H9 (cell line): ENCODE measurements around the gene PEX14. TPM values are rescaled to one million over a fixed set of nuclear protein-coding genes. Genes with fewer than 3 reads are reported as not detected.

Source experiments
- DNase-seq: peaks from one replicate; pipeline ENCODE4 v3.0.0-alpha.2; 2017
- H2AFZ ChIP-seq: one replicate; pipeline ENCODE4 v1.6.1; 2013; ENCODE audit warnings: mild to moderate bottlenecking, low read length, control low read depth, moderate library complexity
- H2AK5ac ChIP-seq: 2 replicates; pipeline ENCODE4 v1.6.1; 2013; ENCODE audit warnings: low read length, control low read depth, mixed read lengths; ENCODE audit not compliant: insufficient read length
- H2BK120ac ChIP-seq: one replicate; pipeline ENCODE4 v1.6.1; 2013; ENCODE audit warnings: low read depth, mild to moderate bottlenecking, low read length, control low read depth, inconsistent platforms; ENCODE audit not compliant: poor library complexity, severe bottlenecking
- H2BK12ac ChIP-seq: 2 replicates; pipeline ENCODE4 v1.6.1; 2013; ENCODE audit warnings: low read length, control low read depth, mixed read lengths, low read depth; ENCODE audit not compliant: insufficient read length
- H2BK15ac ChIP-seq: 2 replicates; pipeline ENCODE4 v1.6.1; 2013; ENCODE audit warnings: low read depth, low read length, control low read depth
- H2BK20ac ChIP-seq: one replicate; pipeline ENCODE4 v1.6.1; 2013; ENCODE audit warnings: low read depth, mild to moderate bottlenecking, low read length, control low read depth, inconsistent platforms; ENCODE audit not compliant: poor library complexity, severe bottlenecking
- H2BK5ac ChIP-seq: 2 replicates; pipeline ENCODE4 v1.6.1; 2013; ENCODE audit warnings: low read length, control low read depth, mixed read lengths; ENCODE audit not compliant: insufficient read length
- H3K14ac ChIP-seq: 2 replicates; pipeline ENCODE4 v1.6.1; 2013; ENCODE audit warnings: low read length, control low read depth; ENCODE audit not compliant: insufficient read depth
- H3K18ac ChIP-seq: 2 replicates; pipeline ENCODE4 v1.6.1; 2013; ENCODE audit warnings: low read depth, mild to moderate bottlenecking, mixed read lengths, low read length, control low read depth; ENCODE audit not compliant: insufficient read length
- H3K23ac ChIP-seq: 2 replicates; pipeline ENCODE4 v1.6.1; 2013; ENCODE audit warnings: low read length, control low read depth, mixed read lengths, low read depth; ENCODE audit not compliant: insufficient read length
- H3K23me2 ChIP-seq: 2 replicates; pipeline ENCODE4 v1.6.1; 2013; ENCODE audit warnings: low read depth, mild to moderate bottlenecking, mixed read lengths, low read length, control low read depth; ENCODE audit not compliant: insufficient read length, poor library complexity, severe bottlenecking
- H3K27ac ChIP-seq: 2 replicates; pipeline ENCODE4 v1.5.1; 2013; ENCODE audit warnings: low read length, control low read depth, mixed read lengths, low read depth; ENCODE audit not compliant: insufficient read length
- H3K27me3 ChIP-seq: 2 replicates; pipeline ENCODE4 v1.6.1; 2013; ENCODE audit warnings: low read length, control low read depth, inconsistent platforms; ENCODE audit not compliant: insufficient read depth
- H3K4ac ChIP-seq: 2 replicates; pipeline ENCODE4 v1.6.1; 2013; ENCODE audit warnings: low read depth, mild to moderate bottlenecking, control low read depth, inconsistent platforms, low read length, moderate library complexity
- H3K4me1 ChIP-seq: 2 replicates; pipeline ENCODE4 v1.6.1; 2013; ENCODE audit warnings: low read length, control low read depth, inconsistent platforms; ENCODE audit not compliant: insufficient read depth
- H3K4me2 ChIP-seq: 2 replicates; pipeline ENCODE4 v1.6.1; 2013; ENCODE audit warnings: low read length, control low read depth, mixed read lengths; ENCODE audit not compliant: insufficient read length, insufficient read depth
- H3K56ac ChIP-seq: 2 replicates; pipeline ENCODE4 v1.6.1; 2013; ENCODE audit warnings: low read depth, mild to moderate bottlenecking, mixed read lengths, low read length, control low read depth; ENCODE audit not compliant: insufficient read length
- H3K79me1 ChIP-seq: 2 replicates; pipeline ENCODE4 v1.6.1; 2013; ENCODE audit warnings: low read depth, mild to moderate bottlenecking, moderate library complexity, low read length, control low read depth, inconsistent platforms; ENCODE audit not compliant: insufficient read depth, poor library complexity, severe bottlenecking
- H3K79me2 ChIP-seq: 2 replicates; pipeline ENCODE4 v1.6.1; 2013; ENCODE audit warnings: low read length, control low read depth, inconsistent platforms; ENCODE audit not compliant: insufficient read depth
- H3K9ac ChIP-seq: 2 replicates; pipeline ENCODE4 v1.6.1; 2013; ENCODE audit warnings: low read length, control low read depth, mixed read lengths; ENCODE audit not compliant: insufficient read length; ENCODE audit errors: extremely low read depth
- H3K9me3 ChIP-seq: one replicate; pipeline ENCODE4 v1.6.1; 2013; ENCODE audit warnings: low read depth, low read length, inconsistent platforms; ENCODE audit not compliant: control insufficient read depth
- H3T11ph ChIP-seq: one replicate; pipeline ENCODE4 v1.6.1; 2013; ENCODE audit warnings: mild to moderate bottlenecking, low read length, control low read depth, inconsistent platforms
- H4K20me1 ChIP-seq: one replicate; pipeline ENCODE4 v1.6.1; 2013; ENCODE audit not compliant: control insufficient read depth, insufficient read length, insufficient read depth
- H4K5ac ChIP-seq: 2 replicates; pipeline ENCODE4 v1.6.1; 2013; ENCODE audit warnings: low read depth, mild to moderate bottlenecking, mixed read lengths, low read length, control low read depth; ENCODE audit not compliant: insufficient read length
- H4K8ac ChIP-seq: replicated peaks from 2 replicates; pipeline ENCODE4 v1.6.1; 2013; ENCODE audit warnings: low read length, control low read depth, mixed read lengths, low read depth; ENCODE audit not compliant: insufficient read length
- H4K91ac ChIP-seq: 2 replicates; pipeline ENCODE4 v1.6.1; 2013; ENCODE audit warnings: low read depth, mild to moderate bottlenecking, moderate library complexity, mixed read lengths, low read length, control low read depth; ENCODE audit not compliant: insufficient read length
- H3K27ac Mint-ChIP-seq, 3 experiments: 2 replicates in 2 of 3; 3 replicates in 1 of 3; pipeline ENCODE4 v1.8.0; 2020 to 2021; ENCODE audit warnings: mixed read lengths in 3 of 3, mild to moderate bottlenecking in 1 of 3, moderate library complexity in 1 of 3
- H3K27me3 Mint-ChIP-seq: 2 replicates; pipeline ENCODE4 v1.8.0; 2021; ENCODE audit warnings: low read depth, mild to moderate bottlenecking, moderate library complexity, mixed read lengths
- H3K36me3 Mint-ChIP-seq, 3 experiments: 2 replicates in 2 of 3; 3 replicates in 1 of 3; pipeline ENCODE4 v1.8.0; 2020 to 2021; ENCODE audit warnings: low read depth in 3 of 3, mixed read lengths in 3 of 3; ENCODE audit not compliant: insufficient read depth in 1 of 3
- H3K4me1 Mint-ChIP-seq, 2 experiments: 2 replicates each; pipeline ENCODE4 v1.8.0; 2020; ENCODE audit warnings: mixed read lengths in 2 of 2
- H3K4me3 Mint-ChIP-seq, 2 experiments: 2 replicates in 1 of 2; 3 replicates in 1 of 2; pipeline ENCODE4 v1.8.0; 2020 to 2021; ENCODE audit warnings: mild to moderate bottlenecking in 2 of 2, mixed read lengths in 2 of 2, moderate library complexity in 1 of 2
- H3K9me3 Mint-ChIP-seq, 2 experiments: 2 replicates in 1 of 2; 3 replicates in 1 of 2; pipeline ENCODE4 v1.8.0; 2020; ENCODE audit warnings: mild to moderate bottlenecking in 2 of 2, mixed read lengths in 2 of 2, moderate library complexity in 1 of 2
- WGBS: extraction: QIAGEN DNeasy Blood & Tissue Kit; methylation state at CpG from one replicate; pipeline ENCODE4 v1.1.7; 2013; ENCODE audit warnings: missing lambda C conversion rate, low lambda C conversion rate, mixed read lengths; ENCODE audit not compliant: insufficient read length; ENCODE audit errors: extremely low coverage; 5-methylcytosine and 5-hydroxymethylcytosine counted together
- total RNA-seq: library from RNA; stranded (reverse); gene quantifications from 2 replicates; pipeline ENCODE4 v1.2.1, GENCODE V29; 2021
- TF ChIP-seq, protein P1 (sequence below): fragments of 200-600 bp; sonication (generic); conservative IDR thresholded peaks from 3 replicates; pipeline ENCODE4 v1.8.0; 2021; ENCODE audit warnings: antibody characterized with exemption, mild to moderate bottlenecking

Gene PEX14
- total RNA-seq, 1 experiment from 2014 or later = 23.9 TPM

DNA sequence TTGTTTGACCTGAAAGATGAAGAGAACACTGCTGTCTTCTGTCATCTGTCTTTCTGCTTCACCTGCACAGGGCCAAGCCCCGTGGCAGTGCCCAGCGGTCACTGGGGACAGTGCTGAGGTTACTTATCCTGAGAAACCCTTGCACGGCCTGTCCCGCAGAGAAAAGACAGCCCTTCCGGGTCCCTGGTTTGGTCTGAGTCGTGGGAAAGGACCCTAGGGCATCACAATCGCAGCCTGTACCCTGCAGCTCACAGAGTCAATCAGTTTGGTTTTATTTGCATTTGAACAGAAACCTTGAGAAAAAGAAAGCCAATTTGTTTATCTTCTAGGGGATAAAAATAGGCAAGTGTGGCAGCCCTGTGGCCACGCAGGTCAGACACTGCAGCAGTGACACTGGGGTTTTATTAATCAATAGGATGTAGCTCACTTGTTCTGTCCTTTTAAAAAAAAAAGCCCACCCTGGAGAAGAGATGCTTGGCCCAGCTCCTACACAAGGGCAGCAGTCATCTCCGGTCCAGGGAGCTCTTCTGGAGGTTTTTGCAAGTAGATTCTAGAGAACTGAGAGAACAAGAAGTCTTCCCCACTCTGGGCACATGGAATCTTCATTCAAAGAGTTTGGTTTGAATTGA lies 120.0 kb downstream of the PEX14 start:
- Mint-ChIP-seq H3K4me3 (no peak overlapping the region), H3K27ac (peak overlapping the region in 2 of 3 experiments; percentile 78 to 96; a peak in 4 of 7 replicates), H3K4me1 (peaks cover 55 to 61% of the 10 kb centered on the region in 2 experiments), H3K27me3 (no peaks in the 10 kb centered on the region), H3K9me3 (no peaks in the 10 kb centered on the region), H3K36me3 (0 out of 7 replicates have a peak, but pooled peaks cover 0 to 4% (median 0%) of the 10 kb centered on the region in 3 experiments)
- no peak overlapping the region for H2BK12ac ChIP-seq
- TF ChIP-seq, protein P1, sequence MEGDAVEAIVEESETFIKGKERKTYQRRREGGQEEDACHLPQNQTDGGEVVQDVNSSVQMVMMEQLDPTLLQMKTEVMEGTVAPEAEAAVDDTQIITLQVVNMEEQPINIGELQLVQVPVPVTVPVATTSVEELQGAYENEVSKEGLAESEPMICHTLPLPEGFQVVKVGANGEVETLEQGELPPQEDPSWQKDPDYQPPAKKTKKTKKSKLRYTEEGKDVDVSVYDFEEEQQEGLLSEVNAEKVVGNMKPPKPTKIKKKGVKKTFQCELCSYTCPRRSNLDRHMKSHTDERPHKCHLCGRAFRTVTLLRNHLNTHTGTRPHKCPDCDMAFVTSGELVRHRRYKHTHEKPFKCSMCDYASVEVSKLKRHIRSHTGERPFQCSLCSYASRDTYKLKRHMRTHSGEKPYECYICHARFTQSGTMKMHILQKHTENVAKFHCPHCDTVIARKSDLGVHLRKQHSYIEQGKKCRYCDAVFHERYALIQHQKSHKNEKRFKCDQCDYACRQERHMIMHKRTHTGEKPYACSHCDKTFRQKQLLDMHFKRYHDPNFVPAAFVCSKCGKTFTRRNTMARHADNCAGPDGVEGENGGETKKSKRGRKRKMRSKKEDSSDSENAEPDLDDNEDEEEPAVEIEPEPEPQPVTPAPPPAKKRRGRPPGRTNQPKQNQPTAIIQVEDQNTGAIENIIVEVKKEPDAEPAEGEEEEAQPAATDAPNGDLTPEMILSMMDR = no peak
- DNase-seq = no peak
- peaks cover 4% of the 10 kb centered on the region for H3K23me2 ChIP-seq
- H4K5ac ChIP-seq = no peak overlapping the region
- H3K79me2 ChIP-seq = no peaks in the 10 kb centered on the region
- no peaks in the 10 kb centered on the region for H4K20me1 ChIP-seq
- no peak overlapping the region for H2BK15ac ChIP-seq
- no peaks in the 10 kb centered on the region for H3K9me3 ChIP-seq
- H3K9ac ChIP-seq = peak overlapping the region; percentile 18
- no peak overlapping the region for H2BK20ac ChIP-seq
- H4K91ac ChIP-seq = no peak overlapping the region
- peak overlapping the region; percentile 73 for H3K14ac ChIP-seq
- H2AFZ ChIP-seq = no peak overlapping the region
- H3K23ac ChIP-seq = no peak overlapping the region
- no peak overlapping the region for H2AK5ac ChIP-seq
- WGBS = no CpG with 5 or more reads among the region's 9 CpGs
- no peaks in the 10 kb centered on the region; the same call in 1 of the 2 replicates for H3K27me3 ChIP-seq
- H3K4me2 ChIP-seq = no peak overlapping the region
- H3K18ac ChIP-seq = no peak overlapping the region
- no peaks in the 10 kb centered on the region for H3K79me1 ChIP-seq
- H4K8ac ChIP-seq = no peak overlapping the region
- H2BK5ac ChIP-seq = no peak overlapping the region
- H3K56ac ChIP-seq = no peak overlapping the region
- H3K27ac ChIP-seq = no peak overlapping the region
- H3K4ac ChIP-seq = no peak overlapping the region
- H3T11ph ChIP-seq = no peak overlapping the region
- H3K4me1 ChIP-seq = peaks cover 5% of the 10 kb centered on the region; the same call in 1 of the 2 replicates
- no peak overlapping the region for H2BK120ac ChIP-seq
